Measurements from ENCODE around the gene WFDC12. TPM values are rescaled to one million over a fixed set of nuclear protein-coding genes. Genes with fewer than 3 reads are reported as not detected.

Gene WFDC12
- total and polyA plus RNA-seq, 2 donors (not counting 1 experiment from before 2014, with no cell fraction given) = not detected

DNA sequence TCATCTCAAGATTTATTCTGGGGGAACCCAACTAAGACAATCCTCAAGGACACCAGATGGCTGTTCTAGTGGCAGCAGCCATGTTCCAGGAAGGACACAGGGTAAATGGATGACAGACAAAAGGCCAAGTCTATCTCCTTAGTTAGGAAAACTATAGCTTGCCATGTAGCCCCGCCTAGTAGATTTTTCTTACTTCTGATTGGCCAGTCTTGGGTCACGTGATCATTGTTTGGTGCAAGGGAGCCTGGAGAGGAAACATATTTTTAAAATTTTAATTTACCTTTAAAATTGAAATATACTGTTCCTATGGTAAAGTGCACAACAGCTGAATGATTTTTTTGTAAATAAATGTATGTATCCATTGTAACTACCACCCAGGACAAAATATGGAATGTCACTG lies 18.9 kb downstream of the WFDC12 start:
- CTCF ChIA-PET = interaction anchor here (1.2 to 4.1 kb wide), 3 partner anchors 9 to 184 kb away, joined by 3 to 33 read pairs (median 4); no protein-coding TSS in a partner anchor
- H3K9ac ChIP-seq (ENCODE audit: low read length) = no peak overlapping the region
- no peaks in the 10 kb centered on the region for H3K9me3 Mint-ChIP-seq (ENCODE audit: insufficient read depth)
- no peaks in the 10 kb centered on the region for H3K9me3 ChIP-seq (ENCODE audit: control extremely low read depth in 1 of 3, control insufficient read depth in 2 of 3, insufficient read depth in 1 of 3, low read length in 2 of 3)
- H3K36me3 ChIP-seq (replicated peaks in 1 of 2; ENCODE audit: control extremely low read depth in 1 of 2, control insufficient read depth in 1 of 2, extremely low read depth in 1 of 2, insufficient read depth in 2 of 2, low read length in 1 of 2) = no peaks in the 10 kb centered on the region
- no peak overlapping the region for H3K4me2 ChIP-seq (replicated peaks; ENCODE audit: low read depth, low read length, poor library complexity, severe bottlenecking)
- no peak overlapping the region for H2AFZ ChIP-seq (ENCODE audit: insufficient read depth, low read depth, low read length, poor library complexity, severe bottlenecking)
- H3K27me3 ChIP-seq (replicated peaks in 1 of 4; ENCODE audit: control extremely low read depth in 1 of 4, control insufficient read depth in 3 of 4, insufficient read depth in 4 of 4, low read length in 3 of 4) = peaks cover 0 to 27% (median 8%) of the 10 kb centered on the region in 4 experiments
- no peaks in the 10 kb centered on the region for H3K79me2 ChIP-seq (ENCODE audit: control insufficient read depth, insufficient read depth, low read length)
- no peak overlapping the region for H3K27ac ChIP-seq (ENCODE audit: low read length in 2 of 2)
- DNase-seq (no peak), ATAC-seq (ENCODE audit: low read depth) (no peak)
- WGBS (ENCODE audit: insufficient coverage) = no CpG with 5 or more reads among the region's 2 CpGs
- H3K4me3 ChIP-seq (ENCODE audit: control extremely low read depth in 1 of 5, extremely low read depth in 1 of 5, insufficient read depth in 1 of 5, low read depth in 2 of 5, low read length in 4 of 5) = no peak overlapping the region
- H3K4me1 ChIP-seq (ENCODE audit: control insufficient read depth in 2 of 2, insufficient read depth in 2 of 2, low read length in 2 of 2) = peaks cover 6 to 7% of the 10 kb centered on the region in 2 donors
- H3K4me3 Mint-ChIP-seq = no peak overlapping the region
- peaks cover 6% of the 10 kb centered on the region for H3K4me1 Mint-ChIP-seq
- POLR2A ChIA-PET = no interaction called here
- no peak overlapping the region for H3K27ac Mint-ChIP-seq
- H4K20me1 ChIP-seq (ENCODE audit: control insufficient read depth, insufficient read depth, low read length, poor library complexity, severe bottlenecking) = no peaks in the 10 kb centered on the region
- peaks cover 39% of the 10 kb centered on the region for H3K27me3 Mint-ChIP-seq
- no peak for TF ChIP-seq EZH2 (IDR thresholded peaks at IDR 0.05; ENCODE audit: borderline replicate concordance, insufficient read depth, low read depth, low read length, poor library complexity, severe bottlenecking)
- TF ChIP-seq, protein P1, sequence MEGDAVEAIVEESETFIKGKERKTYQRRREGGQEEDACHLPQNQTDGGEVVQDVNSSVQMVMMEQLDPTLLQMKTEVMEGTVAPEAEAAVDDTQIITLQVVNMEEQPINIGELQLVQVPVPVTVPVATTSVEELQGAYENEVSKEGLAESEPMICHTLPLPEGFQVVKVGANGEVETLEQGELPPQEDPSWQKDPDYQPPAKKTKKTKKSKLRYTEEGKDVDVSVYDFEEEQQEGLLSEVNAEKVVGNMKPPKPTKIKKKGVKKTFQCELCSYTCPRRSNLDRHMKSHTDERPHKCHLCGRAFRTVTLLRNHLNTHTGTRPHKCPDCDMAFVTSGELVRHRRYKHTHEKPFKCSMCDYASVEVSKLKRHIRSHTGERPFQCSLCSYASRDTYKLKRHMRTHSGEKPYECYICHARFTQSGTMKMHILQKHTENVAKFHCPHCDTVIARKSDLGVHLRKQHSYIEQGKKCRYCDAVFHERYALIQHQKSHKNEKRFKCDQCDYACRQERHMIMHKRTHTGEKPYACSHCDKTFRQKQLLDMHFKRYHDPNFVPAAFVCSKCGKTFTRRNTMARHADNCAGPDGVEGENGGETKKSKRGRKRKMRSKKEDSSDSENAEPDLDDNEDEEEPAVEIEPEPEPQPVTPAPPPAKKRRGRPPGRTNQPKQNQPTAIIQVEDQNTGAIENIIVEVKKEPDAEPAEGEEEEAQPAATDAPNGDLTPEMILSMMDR (IDR thresholded peaks at IDR 0.05) = no peak
- intact Hi-C loops (cut with micrococcal nuclease) = no loop called here

DNA sequence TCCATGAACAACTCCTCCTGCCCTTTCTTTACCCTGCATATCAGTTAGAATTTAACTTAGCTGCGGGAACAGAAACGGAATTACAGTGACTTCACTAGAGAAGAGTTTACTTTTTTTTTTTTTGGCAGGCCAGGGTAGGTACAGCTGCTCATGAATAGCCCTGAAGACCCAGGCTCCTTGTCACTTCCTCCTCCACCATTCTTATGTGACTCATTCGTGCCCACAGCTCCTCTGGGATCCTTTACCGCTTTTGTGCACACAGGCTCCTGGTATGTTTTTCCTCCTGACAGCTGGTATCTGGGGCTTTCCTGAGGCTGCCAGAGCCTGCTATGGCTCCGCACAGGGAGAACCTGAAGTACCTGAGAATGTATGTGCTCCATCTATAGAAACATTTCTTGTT lies 19.5 kb downstream of the WFDC12 start:
- H2AFZ ChIP-seq (ENCODE audit: insufficient read depth, low read depth, low read length, poor library complexity, severe bottlenecking) = no peak overlapping the region
- H3K79me2 ChIP-seq (ENCODE audit: control insufficient read depth, insufficient read depth, low read length) = no peaks in the 10 kb centered on the region
- H3K36me3 ChIP-seq (replicated peaks in 1 of 2; ENCODE audit: control extremely low read depth in 1 of 2, control insufficient read depth in 1 of 2, extremely low read depth in 1 of 2, insufficient read depth in 2 of 2, low read length in 1 of 2) = no peaks in the 10 kb centered on the region
- no peak overlapping the region for H3K4me3 Mint-ChIP-seq
- no peaks in the 10 kb centered on the region for H3K9me3 Mint-ChIP-seq (ENCODE audit: insufficient read depth)
- no peaks in the 10 kb centered on the region for H4K20me1 ChIP-seq (ENCODE audit: control insufficient read depth, insufficient read depth, low read length, poor library complexity, severe bottlenecking)
- peaks cover 7% of the 10 kb centered on the region in 2 donors for H3K4me1 ChIP-seq (ENCODE audit: control insufficient read depth in 2 of 2, insufficient read depth in 2 of 2, low read length in 2 of 2)
- CTCF ChIA-PET = interaction anchor here (1.2 to 4.1 kb wide), 3 partner anchors 8 to 185 kb away, joined by 3 to 33 read pairs (median 4); no protein-coding TSS in a partner anchor
- no peak overlapping the region for H3K9ac ChIP-seq (ENCODE audit: low read length)
- ATAC-seq (ENCODE audit: low read depth) = no peak
- H3K4me3 ChIP-seq (ENCODE audit: control extremely low read depth in 1 of 5, extremely low read depth in 1 of 5, insufficient read depth in 1 of 5, low read depth in 2 of 5, low read length in 4 of 5) = no peak overlapping the region
- peaks cover 6% of the 10 kb centered on the region for H3K4me1 Mint-ChIP-seq
- WGBS (ENCODE audit: insufficient coverage) = 57% methylated on average over 3 of the region's 5 CpGs
- intact Hi-C loops (cut with micrococcal nuclease) = no loop called here
- no peak overlapping the region for H3K4me2 ChIP-seq (replicated peaks; ENCODE audit: low read depth, low read length, poor library complexity, severe bottlenecking)
- TF ChIP-seq, protein P1 (IDR thresholded peaks at IDR 0.05) = no peak
- no peak for TF ChIP-seq EZH2 (IDR thresholded peaks at IDR 0.05; ENCODE audit: borderline replicate concordance, insufficient read depth, low read depth, low read length, poor library complexity, severe bottlenecking)
- POLR2A ChIA-PET = no interaction called here
- H3K27ac Mint-ChIP-seq = no peak overlapping the region
- H3K27ac ChIP-seq (ENCODE audit: low read length in 2 of 2) = no peak overlapping the region
- H3K27me3 Mint-ChIP-seq = peaks cover 44% of the 10 kb centered on the region
- peaks cover 0 to 32% (median 12%) of the 10 kb centered on the region in 4 experiments for H3K27me3 ChIP-seq (replicated peaks in 1 of 4; ENCODE audit: control extremely low read depth in 1 of 4, control insufficient read depth in 3 of 4, insufficient read depth in 4 of 4, low read length in 3 of 4)
- DNase-seq = no peak
- no peaks in the 10 kb centered on the region for H3K9me3 ChIP-seq (ENCODE audit: control extremely low read depth in 1 of 3, control insufficient read depth in 2 of 3, insufficient read depth in 1 of 3, low read length in 2 of 3)

Data from B cell (primary cell).